Measurements from ENCODE around the gene TANK. TPM values are rescaled to one million over a fixed set of nuclear protein-coding genes. Genes with fewer than 3 reads are reported as not detected.

The TANK gene
- total and polyA plus RNA-seq, 2 of the 13 experiments (the other 11 are each of a cell fraction or from before 2014, with no cell fraction given): 66.9 to 96.1 TPM

- TF ChIP-seq XBP1 (CRISPR knock-in tag; IDR thresholded peaks at IDR 0.05) (0 out of 2 replicates have a peak, but pooled peaks have one; percentile 54), ZFY (CRISPR knock-in tag; IDR thresholded peaks at IDR 0.05) (peak; percentile 85), POLR2AphosphoS2 (IDR thresholded peaks at IDR 0.05; ENCODE audit: low read depth, low read length) (peak; percentile 91; the same call in 1 of the 2 replicates), ZIK1 (CRISPR knock-in tag; IDR thresholded peaks at IDR 0.05; ENCODE audit: borderline replicate concordance, low read depth) (peak; percentile 83), ZSCAN12 (CRISPR knock-in tag; IDR thresholded peaks at IDR 0.05) (peak; percentile 58; the same call in 1 of the 2 replicates), HDAC1 (CRISPR knock-in tag; IDR thresholded peaks at IDR 0.05) (peak; percentile 89), ATAD3A (CRISPR knock-in tag; IDR thresholded peaks at IDR 0.05) (no peak), MYC (CRISPR knock-in tag; IDR thresholded peaks at IDR 0.05; ENCODE audit: borderline replicate concordance) (peak; percentile 63; the same call in 1 of the 2 replicates), ZBTB39 (CRISPR knock-in tag; IDR thresholded peaks at IDR 0.05) (peak; percentile 77; the same call in 1 of the 2 replicates), SATB2 (CRISPR knock-in tag; IDR thresholded peaks at IDR 0.05) (peak; percentile 90; the same call in 1 of the 2 replicates), SP4 (CRISPR knock-in tag; IDR thresholded peaks at IDR 0.05) (peak; percentile 69), ZNF879 (CRISPR knock-in tag; IDR thresholded peaks at IDR 0.05) (0 out of 2 replicates have a peak, but pooled peaks have one; percentile 53), MTF1 (CRISPR knock-in tag; IDR thresholded peaks at IDR 0.05) (peak; percentile 62), ZNF331 (CRISPR knock-in tag; IDR thresholded peaks at IDR 0.05) (peak; percentile 97), SMARCE1 (IDR thresholded peaks at IDR 0.05; ENCODE audit: borderline replicate concordance) (no peak), ZNF768 (CRISPR knock-in tag; IDR thresholded peaks at IDR 0.05) (peak; percentile 56; the same call in 1 of the 2 replicates), SNAPC2 (CRISPR knock-in tag; IDR thresholded peaks at IDR 0.05) (peak; percentile 77; the same call in 1 of the 2 replicates)
- TF ChIP-seq, protein P1, sequence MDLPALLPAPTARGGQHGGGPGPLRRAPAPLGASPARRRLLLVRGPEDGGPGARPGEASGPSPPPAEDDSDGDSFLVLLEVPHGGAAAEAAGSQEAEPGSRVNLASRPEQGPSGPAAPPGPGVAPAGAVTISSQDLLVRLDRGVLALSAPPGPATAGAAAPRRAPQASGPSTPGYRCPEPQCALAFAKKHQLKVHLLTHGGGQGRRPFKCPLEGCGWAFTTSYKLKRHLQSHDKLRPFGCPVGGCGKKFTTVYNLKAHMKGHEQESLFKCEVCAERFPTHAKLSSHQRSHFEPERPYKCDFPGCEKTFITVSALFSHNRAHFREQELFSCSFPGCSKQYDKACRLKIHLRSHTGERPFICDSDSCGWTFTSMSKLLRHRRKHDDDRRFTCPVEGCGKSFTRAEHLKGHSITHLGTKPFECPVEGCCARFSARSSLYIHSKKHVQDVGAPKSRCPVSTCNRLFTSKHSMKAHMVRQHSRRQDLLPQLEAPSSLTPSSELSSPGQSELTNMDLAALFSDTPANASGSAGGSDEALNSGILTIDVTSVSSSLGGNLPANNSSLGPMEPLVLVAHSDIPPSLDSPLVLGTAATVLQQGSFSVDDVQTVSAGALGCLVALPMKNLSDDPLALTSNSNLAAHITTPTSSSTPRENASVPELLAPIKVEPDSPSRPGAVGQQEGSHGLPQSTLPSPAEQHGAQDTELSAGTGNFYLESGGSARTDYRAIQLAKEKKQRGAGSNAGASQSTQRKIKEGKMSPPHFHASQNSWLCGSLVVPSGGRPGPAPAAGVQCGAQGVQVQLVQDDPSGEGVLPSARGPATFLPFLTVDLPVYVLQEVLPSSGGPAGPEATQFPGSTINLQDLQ (CRISPR knock-in tag; IDR thresholded peaks at IDR 0.05): no peak
- TF ChIP-seq, protein P2, sequence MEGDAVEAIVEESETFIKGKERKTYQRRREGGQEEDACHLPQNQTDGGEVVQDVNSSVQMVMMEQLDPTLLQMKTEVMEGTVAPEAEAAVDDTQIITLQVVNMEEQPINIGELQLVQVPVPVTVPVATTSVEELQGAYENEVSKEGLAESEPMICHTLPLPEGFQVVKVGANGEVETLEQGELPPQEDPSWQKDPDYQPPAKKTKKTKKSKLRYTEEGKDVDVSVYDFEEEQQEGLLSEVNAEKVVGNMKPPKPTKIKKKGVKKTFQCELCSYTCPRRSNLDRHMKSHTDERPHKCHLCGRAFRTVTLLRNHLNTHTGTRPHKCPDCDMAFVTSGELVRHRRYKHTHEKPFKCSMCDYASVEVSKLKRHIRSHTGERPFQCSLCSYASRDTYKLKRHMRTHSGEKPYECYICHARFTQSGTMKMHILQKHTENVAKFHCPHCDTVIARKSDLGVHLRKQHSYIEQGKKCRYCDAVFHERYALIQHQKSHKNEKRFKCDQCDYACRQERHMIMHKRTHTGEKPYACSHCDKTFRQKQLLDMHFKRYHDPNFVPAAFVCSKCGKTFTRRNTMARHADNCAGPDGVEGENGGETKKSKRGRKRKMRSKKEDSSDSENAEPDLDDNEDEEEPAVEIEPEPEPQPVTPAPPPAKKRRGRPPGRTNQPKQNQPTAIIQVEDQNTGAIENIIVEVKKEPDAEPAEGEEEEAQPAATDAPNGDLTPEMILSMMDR (CRISPR knock-in tag; IDR thresholded peaks at IDR 0.05): no peak; the same call in 1 of the 2 replicates
- TF ChIP-seq, protein P3, sequence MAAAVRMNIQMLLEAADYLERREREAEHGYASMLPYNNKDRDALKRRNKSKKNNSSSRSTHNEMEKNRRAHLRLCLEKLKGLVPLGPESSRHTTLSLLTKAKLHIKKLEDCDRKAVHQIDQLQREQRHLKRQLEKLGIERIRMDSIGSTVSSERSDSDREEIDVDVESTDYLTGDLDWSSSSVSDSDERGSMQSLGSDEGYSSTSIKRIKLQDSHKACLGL (CRISPR knock-in tag; IDR thresholded peaks at IDR 0.05): peak; percentile 71
Measured at GRCh38 chr2:161160226-161161073, at the start of gene TANK (continued).

Measured in HepG2 (cell line).